GM18861 (cell line): ENCODE data around the gene ACE2.

Experiments
- ATAC-seq: cut with Tn5 transposase; IDR thresholded peaks from one replicate; pipeline ENCODE4 v1.9.1; 2021; ENCODE audit not compliant: unreplicated experiment

The ACE2 gene

GRCh38 chrX:15515931-15516330 lies 84.8 kb downstream of the ACE2 start:
- no peak for ATAC-seq

GRCh38 chrX:15514279-15514678 lies 86.5 kb downstream of the ACE2 start:
- no peak for ATAC-seq

- no peak for ATAC-seq
Observed at GRCh38 chrX:15512401-15512965, 88.3 kb downstream of the ACE2 start.

GRCh38 chrX:15511563-15511962 lies 89.2 kb downstream of the ACE2 start:
- ATAC-seq = no peak
